ENCODE data around the gene FAM107B.

The FAM107B gene

GRCh38 chr10:14652816-14653215 lies 121.9 kb downstream of the FAM107B start:
- TF ChIP-seq, protein P1, sequence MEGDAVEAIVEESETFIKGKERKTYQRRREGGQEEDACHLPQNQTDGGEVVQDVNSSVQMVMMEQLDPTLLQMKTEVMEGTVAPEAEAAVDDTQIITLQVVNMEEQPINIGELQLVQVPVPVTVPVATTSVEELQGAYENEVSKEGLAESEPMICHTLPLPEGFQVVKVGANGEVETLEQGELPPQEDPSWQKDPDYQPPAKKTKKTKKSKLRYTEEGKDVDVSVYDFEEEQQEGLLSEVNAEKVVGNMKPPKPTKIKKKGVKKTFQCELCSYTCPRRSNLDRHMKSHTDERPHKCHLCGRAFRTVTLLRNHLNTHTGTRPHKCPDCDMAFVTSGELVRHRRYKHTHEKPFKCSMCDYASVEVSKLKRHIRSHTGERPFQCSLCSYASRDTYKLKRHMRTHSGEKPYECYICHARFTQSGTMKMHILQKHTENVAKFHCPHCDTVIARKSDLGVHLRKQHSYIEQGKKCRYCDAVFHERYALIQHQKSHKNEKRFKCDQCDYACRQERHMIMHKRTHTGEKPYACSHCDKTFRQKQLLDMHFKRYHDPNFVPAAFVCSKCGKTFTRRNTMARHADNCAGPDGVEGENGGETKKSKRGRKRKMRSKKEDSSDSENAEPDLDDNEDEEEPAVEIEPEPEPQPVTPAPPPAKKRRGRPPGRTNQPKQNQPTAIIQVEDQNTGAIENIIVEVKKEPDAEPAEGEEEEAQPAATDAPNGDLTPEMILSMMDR (IDR thresholded peaks at IDR 0.05): no peak
- H3K27ac ChIP-seq: peak overlapping the region; percentile 51 to 85
- DNase-seq (ENCODE audit: low spot score): no peak
- no peak overlapping the region for H3K4me3 ChIP-seq

GRCh38 chr10:14652067-14652466 lies 122.6 kb downstream of the FAM107B start:
- H3K4me3 ChIP-seq: no peak overlapping the region
- peak overlapping the region in 1 of 2 donors; percentile 85 for H3K27ac ChIP-seq
- no peak for DNase-seq (ENCODE audit: low spot score)
- TF ChIP-seq, protein P1 (IDR thresholded peaks at IDR 0.05): no peak

DNA sequence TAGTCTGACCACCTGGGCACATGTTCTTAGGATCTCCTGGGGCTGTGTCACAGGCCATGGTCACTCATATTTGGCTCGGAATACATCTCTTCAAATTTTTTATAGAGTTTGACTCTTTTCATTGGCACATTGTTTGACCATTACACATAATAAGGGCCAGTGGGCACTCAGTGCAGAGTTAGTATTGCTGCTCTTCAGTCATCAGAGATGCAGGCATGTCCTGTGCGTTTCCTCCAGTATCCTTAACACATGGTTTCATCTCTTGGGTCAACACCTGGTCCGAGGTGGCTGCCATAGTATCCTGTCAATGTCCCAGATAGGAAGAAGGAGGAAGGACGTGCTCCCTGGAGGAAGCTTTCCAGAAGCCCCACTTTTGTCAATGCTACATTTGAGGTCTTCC lies 125.0 kb downstream of the FAM107B start:
- H3K4me3 ChIP-seq: no peak overlapping the region
- no peak for DNase-seq (ENCODE audit: low spot score)
- TF ChIP-seq, protein P1 (IDR thresholded peaks at IDR 0.05): no peak
- peak overlapping the region; percentile 9 to 89 for H3K27ac ChIP-seq

DNA sequence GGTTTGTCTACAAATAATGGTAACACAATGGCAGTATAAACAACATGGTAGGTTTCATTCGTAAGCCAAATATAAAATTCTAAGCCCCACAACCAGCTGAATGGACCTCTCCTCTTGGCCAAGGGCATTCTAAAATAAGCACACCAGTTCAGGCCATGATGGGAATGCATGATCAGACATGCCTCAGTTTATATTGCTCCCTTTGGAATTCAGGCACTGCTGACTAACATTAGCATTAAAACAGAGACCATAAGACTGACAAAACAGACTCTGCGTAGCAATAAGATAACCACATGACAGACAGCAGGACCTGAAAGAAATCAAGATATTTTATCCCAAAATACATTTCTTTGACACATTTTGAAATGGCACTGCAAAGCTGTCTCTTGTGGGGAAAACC lies 125.8 kb downstream of the FAM107B start:
- TF ChIP-seq, protein P1 (IDR thresholded peaks at IDR 0.05): no peak
- no peak for DNase-seq (ENCODE audit: low spot score)
- H3K4me3 ChIP-seq: no peak overlapping the region
- H3K27ac ChIP-seq: peak overlapping the region; percentile 76 to 89

- H3K27ac ChIP-seq: peak overlapping the region; percentile 76 to 89
- DNase-seq (ENCODE audit: low spot score): peak; percentile 86
- H3K4me3 ChIP-seq: peak overlapping the region; percentile 41
- TF ChIP-seq, protein P1 (IDR thresholded peaks at IDR 0.05): no peak
Observed at GRCh38 chr10:14648005-14648765, 126.5 kb downstream of the FAM107B start.

DNA sequence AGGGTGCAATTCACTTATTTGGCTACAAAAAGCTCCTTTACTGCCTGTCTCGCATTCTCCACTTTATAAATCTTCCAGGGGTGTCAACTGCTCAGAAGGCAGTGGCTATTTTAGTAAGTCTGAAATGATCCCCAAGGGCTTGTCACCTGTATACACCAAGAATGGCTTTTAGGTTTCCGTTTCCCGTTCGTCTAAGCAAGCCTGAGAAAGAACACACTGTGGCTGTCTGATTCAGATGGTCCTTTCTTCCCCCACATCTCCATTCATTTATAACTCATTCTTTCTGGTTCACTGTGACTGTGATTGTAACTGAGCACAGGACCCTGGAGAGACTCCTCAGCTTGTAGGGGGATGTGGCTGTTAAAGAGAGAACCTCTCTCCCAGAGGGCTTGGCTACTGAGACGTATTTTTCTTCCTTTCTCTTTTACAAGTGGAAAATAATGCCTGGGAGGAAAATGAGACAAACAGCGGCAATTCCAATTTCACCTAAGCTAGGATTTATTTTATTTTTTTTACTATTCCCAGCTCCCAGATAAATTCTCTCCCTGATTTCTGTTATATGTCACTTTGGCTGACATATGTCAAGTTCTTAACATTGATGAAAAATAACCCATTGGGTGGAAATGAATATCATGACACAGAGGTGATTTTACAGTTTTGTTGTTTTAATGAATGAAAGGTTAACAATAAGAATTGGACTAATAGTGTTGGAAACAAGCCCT lies 129.3 kb downstream of the FAM107B start:
- Histone ChIP-seq H3K4me3 (no peak overlapping the region), H3K27ac (no peak overlapping the region)
- DNase-seq (ENCODE audit: low spot score): no peak
- TF ChIP-seq, protein P1 (IDR thresholded peaks at IDR 0.05): no peak

Data from coronary artery (tissue), 2 donors.